Adrenal gland (tissue), 12 donors: Measurements from ENCODE around the gene CPNE7. TPM values are rescaled to one million over a fixed set of nuclear protein-coding genes. Genes with fewer than 3 reads are reported as not detected.
A peak's percentile ranks its signal among the peaks of the same experiment; 100 is the strongest.

Source experiments
- DNase-seq, 7 donors: peaks; one replicate each; pipeline ENCODE4 v3.0.0-alpha.2; 2019 to 2020
- H3K27ac ChIP-seq, 5 donors: fragments of 200-600 bp; sonication (generic) in 4 of 5; 1 replicate in 3 of 5; 2 replicates in 2 of 5; pipeline versions ENCODE4 v1.5.1 to v1.8.0; 2016 to 2020; ENCODE audit warnings: mild to moderate bottlenecking in 1 of 5
- H3K27me3 ChIP-seq: fragments of 200-600 bp; 2 replicates; pipeline ENCODE4 v1.8.0; 2021
- H3K36me3 ChIP-seq, 2 donors: fragments of 200-600 bp; replicated peaks in 1 of 2; 1 replicate in 1 of 2; 2 replicates in 1 of 2; pipeline versions ENCODE4 v1.5.1 to v1.8.0; 2018 to 2022
- H3K4me1 ChIP-seq, 2 donors: fragments of 200-600 bp; replicated peaks in 1 of 2; 1 replicate in 1 of 2; 2 replicates in 1 of 2; pipeline versions ENCODE4 v1.5.1 to v1.8.0; 2018 to 2021
- H3K4me3 ChIP-seq, 4 donors: fragments of 200-600 bp; sonication (generic) in 3 of 4; one replicate each; pipeline ENCODE4 v1.5.1; 2016 to 2018
- H3K9me3 ChIP-seq, 3 donors: fragments of 200-600 bp; sonication (generic) in 1 of 3; replicated peaks in 1 of 3; 1 replicate in 2 of 3; 2 replicates in 1 of 3; pipeline versions ENCODE4 v1.5.1 to v1.8.0; 2016 to 2021
- CTCF ChIP-seq, 6 experiments: fragments of 450-650 bp in 4 of 6; fragments of 200-600 bp in 2 of 6; sonication (generic) in 1 of 6; IDR thresholded peaks; 1 replicate in 5 of 6; 2 replicates in 1 of 6; pipeline versions ENCODE4 v1.5.1 to v1.8.0; 2016 to 2021; ENCODE audit warnings: antibody characterized with exemption in 6 of 6, mild to moderate bottlenecking in 2 of 6, moderate library complexity in 1 of 6
- POLR2A ChIP-seq, 2 donors: fragments of 450-650 bp; IDR thresholded peaks; one replicate each; pipeline ENCODE4 v1.6.1; 2017; ENCODE audit warnings: antibody characterized with exemption in 2 of 2, mild to moderate bottlenecking in 2 of 2, moderate library complexity in 1 of 2
- WGBS, 4 donors: extraction: QIAGEN DNeasy Blood & Tissue Kit in 2 of 4; methylation state at CpG; one replicate each; pipeline versions ENCODE4 v1.1.5 to v1.1.7; 2013 to 2017; 5-methylcytosine and 5-hydroxymethylcytosine counted together
- intact Hi-C, 2 donors: fragments of 100-400 bp; cut with DNase I; formaldehyde crosslinking; loops; one replicate each; pipeline versions ENCODE4 v1.14.1 to v1.15.0; 2022 to 2023
- polyA plus RNA-seq, 3 donors: library from polyadenylated mRNA; stranded (reverse); fragments of 200-250 nt in 2 of 3; fragments of 350-450 nt in 1 of 3; fragmentation: Illumina TruSeq in 1 of 3; extraction: RNeasy Lipid Tissue Mini Kit (QIAGEN cat#74804) in 1 of 3; gene quantifications; one replicate each; pipeline ENCODE4 v1.2.3, GENCODE V29; 2013 to 2014
- total RNA-seq, 9 donors: library from RNA; depleted of rRNA in 4 of 9; stranded (reverse); fragments of >200 nt in 4 of 9; fragments of 120-200 nt in 1 of 9; fragmentation: NEBNext Ultra II Directional in 1 of 9; extraction: Animal tissue kit (Norgen Biotek cat#: 25700) in 1 of 9; gene quantifications; one replicate each; pipeline versions ENCODE4 v1.1.0 to v1.2.4, GENCODE V29; 2013 to 2023
- donor health status: healthy with polysubstance abuse.
- donor health status: Bipolar disorder and iron deficiency.
- donor health status: DM: yes; HTN: yes; CAD: no.
- donor health status: DM: no; HTN: no; CAD: no.
- donor health status: DM: no; HTN: no; CAD: no.
- donor health status: DM: yes; HTN: yes; CAD: no.

Gene CPNE7
- total and polyA plus RNA-seq, 12 donors = 0.15 to 6.8 (median 0.52) TPM; not detected in 3

GRCh38 chr16:89574681-89575246 is 794 bp upstream of the CPNE7 start:
- DNase-seq = peak in 3 of 7 donors; percentile 40 to 58 (median 41)
- Histone ChIP-seq H3K4me3 (peak overlapping the region in 1 of 4 donors; percentile 33), H3K4me1 (peaks cover 0 to 13% of the 10 kb centered on the region in 2 donors), H3K36me3 (no peaks in the 10 kb centered on the region), H3K27ac (no peak overlapping the region), H3K9me3 (no peaks in the 10 kb centered on the region), H3K27me3 (peaks cover 32% of the 10 kb centered on the region)
- intact Hi-C loops = loop anchor here in 1 of 2 donors (5.0 kb wide), 1 partner anchor 68 kb away; no protein-coding TSS in a partner anchor
- WGBS, 4 donors = 3 to 4% (median 3%) methylated on average over 14 to 55 of the region's 55 CpGs
- TF ChIP-seq CTCF (IDR thresholded peaks at IDR 0.05) (peak in 3 of 6 experiments; percentile 57 to 73 (median 60)), POLR2A (IDR thresholded peaks at IDR 0.05) (no peak)

GRCh38 chr16:89576153-89577054 is 846 bp downstream of the CPNE7 start:
- intact Hi-C loops = loop anchor here in 1 of 2 donors (5.0 kb wide), 1 partner anchor 66 kb away; no protein-coding TSS in a partner anchor

GRCh38 chr16:89577055-89577759 is 1.6 kb downstream of the CPNE7 start:
- Histone ChIP-seq H3K36me3 (no peaks in the 10 kb centered on the region), H3K27ac (no peak overlapping the region), H3K4me1 (peaks cover 0 to 13% of the 10 kb centered on the region in 2 donors), H3K4me3 (no peak overlapping the region), H3K27me3 (peaks cover 32% of the 10 kb centered on the region), H3K9me3 (no peaks in the 10 kb centered on the region)
- TF ChIP-seq POLR2A (IDR thresholded peaks at IDR 0.05) = no peak
- no peak for TF ChIP-seq CTCF (IDR thresholded peaks at IDR 0.05)
- DNase-seq = no peak
- intact Hi-C loops = loop anchor here in 1 of 2 donors (5.0 kb wide), 1 partner anchor 65 kb away; no protein-coding TSS in a partner anchor
- WGBS, 4 donors = 82 to 92% (median 84%) methylated on average over 11 to 25 of the region's 25 CpGs

More at GRCh38 chr16:89576153-89577054, 846 bp downstream of the CPNE7 start:
- Histone ChIP-seq H3K27me3 (peaks cover 32% of the 10 kb centered on the region), H3K4me1 (peaks cover 0 to 13% of the 10 kb centered on the region in 2 donors), H3K9me3 (no peaks in the 10 kb centered on the region), H3K27ac (no peak overlapping the region), H3K4me3 (peak overlapping the region in 1 of 4 donors; percentile 33), H3K36me3 (no peaks in the 10 kb centered on the region)
- TF ChIP-seq POLR2A (IDR thresholded peaks at IDR 0.05) (no peak), CTCF (IDR thresholded peaks at IDR 0.05) (no peak)
- WGBS, 4 donors = 17 to 27% (median 20%) methylated on average over 27 to 89 of the region's 89 CpGs
- DNase-seq = no peak
